ENCODE data around the gene CCDC6.

- no peak for TF ChIP-seq CTCF (conservative IDR thresholded peaks at IDR 0.05; ENCODE audit: low read depth, low read length)
- no peak for TF ChIP-seq RAD21 (IDR thresholded peaks at IDR 0.05; ENCODE audit: low read length)
- no peak for TF ChIP-seq SMC3 (IDR thresholded peaks at IDR 0.05; ENCODE audit: low read depth, low read length)
- no peak for TF ChIP-seq RFX5 (IDR thresholded peaks at IDR 0.05; ENCODE audit: low read depth, low read length)
- TF ChIP-seq RCOR1 (IDR thresholded peaks at IDR 0.05; ENCODE audit: insufficient replicate concordance, low read length) = no peak
- no peak for TF ChIP-seq POLR2A (IDR thresholded peaks at IDR 0.05; ENCODE audit: low read depth, low read length)
- TF ChIP-seq, protein P1, sequence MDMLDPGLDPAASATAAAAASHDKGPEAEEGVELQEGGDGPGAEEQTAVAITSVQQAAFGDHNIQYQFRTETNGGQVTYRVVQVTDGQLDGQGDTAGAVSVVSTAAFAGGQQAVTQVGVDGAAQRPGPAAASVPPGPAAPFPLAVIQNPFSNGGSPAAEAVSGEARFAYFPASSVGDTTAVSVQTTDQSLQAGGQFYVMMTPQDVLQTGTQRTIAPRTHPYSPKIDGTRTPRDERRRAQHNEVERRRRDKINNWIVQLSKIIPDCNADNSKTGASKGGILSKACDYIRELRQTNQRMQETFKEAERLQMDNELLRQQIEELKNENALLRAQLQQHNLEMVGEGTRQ (IDR thresholded peaks at IDR 0.05; ENCODE audit: low read depth, low read length) = no peak
Observed at GRCh38 chr10:59823111-59823510, 83.2 kb downstream of the CCDC6 start.

All from IMR-90 (cell line).